GM06990 (cell line): ENCODE data around the gene HS6ST3.

Source experiments
- DNase-seq: peaks from one replicate; pipeline ENCODE4 v3.0.0-alpha.2; 2011; ENCODE audit not compliant: insufficient read length; ENCODE audit errors: extremely low read depth
- H3K27me3 ChIP-seq: replicated peaks from 2 replicates; pipeline ENCODE4 v1.6.0; 2011; ENCODE audit warnings: low read length; ENCODE audit not compliant: control insufficient read depth, insufficient read depth
- H3K36me3 ChIP-seq: 2 replicates; pipeline ENCODE4 v1.5.1; 2011; ENCODE audit warnings: low read length; ENCODE audit not compliant: control insufficient read depth, insufficient read depth
- H3K4me3 ChIP-seq: replicated peaks from 2 replicates; pipeline ENCODE4 v1.5.1; 2011; ENCODE audit warnings: low read depth, mild to moderate bottlenecking, control low read depth, low read length
- TF ChIP-seq, protein P1 (sequence below): IDR thresholded peaks from 2 replicates; pipeline ENCODE4 v1.5.1; 2011; ENCODE audit warnings: low read length, control low read depth, mild to moderate bottlenecking, inconsistent platforms; ENCODE audit not compliant: insufficient read depth, poor library complexity, severe bottlenecking

HS6ST3 gene

DNA sequence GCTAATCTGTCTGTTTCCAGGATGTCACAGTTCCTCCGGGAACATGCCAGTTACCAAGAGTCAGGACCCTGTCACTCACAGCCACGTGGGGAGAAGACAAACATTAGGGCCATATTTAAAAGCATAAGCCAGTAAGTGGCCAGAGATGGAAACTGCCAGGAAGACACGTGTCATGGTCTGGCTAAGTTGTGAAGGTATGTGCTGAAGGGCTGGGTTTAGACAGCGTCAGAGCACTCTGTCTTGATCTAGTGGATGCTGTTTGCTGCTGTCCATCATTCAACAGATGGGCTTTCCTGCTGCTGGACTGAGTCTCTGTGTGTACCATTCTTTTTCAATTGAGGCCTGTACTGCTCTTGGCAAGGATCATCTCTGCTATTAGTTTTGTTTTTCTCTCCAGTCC lies 128.6 kb downstream of the HS6ST3 start:
- Histone ChIP-seq H3K36me3 (no peaks in the 10 kb centered on the region), H3K4me3 (no peak overlapping the region), H3K27me3 (no peaks in the 10 kb centered on the region; the same call in 1 of the 2 replicates)
- DNase-seq, result no peak
- TF ChIP-seq, protein P1, sequence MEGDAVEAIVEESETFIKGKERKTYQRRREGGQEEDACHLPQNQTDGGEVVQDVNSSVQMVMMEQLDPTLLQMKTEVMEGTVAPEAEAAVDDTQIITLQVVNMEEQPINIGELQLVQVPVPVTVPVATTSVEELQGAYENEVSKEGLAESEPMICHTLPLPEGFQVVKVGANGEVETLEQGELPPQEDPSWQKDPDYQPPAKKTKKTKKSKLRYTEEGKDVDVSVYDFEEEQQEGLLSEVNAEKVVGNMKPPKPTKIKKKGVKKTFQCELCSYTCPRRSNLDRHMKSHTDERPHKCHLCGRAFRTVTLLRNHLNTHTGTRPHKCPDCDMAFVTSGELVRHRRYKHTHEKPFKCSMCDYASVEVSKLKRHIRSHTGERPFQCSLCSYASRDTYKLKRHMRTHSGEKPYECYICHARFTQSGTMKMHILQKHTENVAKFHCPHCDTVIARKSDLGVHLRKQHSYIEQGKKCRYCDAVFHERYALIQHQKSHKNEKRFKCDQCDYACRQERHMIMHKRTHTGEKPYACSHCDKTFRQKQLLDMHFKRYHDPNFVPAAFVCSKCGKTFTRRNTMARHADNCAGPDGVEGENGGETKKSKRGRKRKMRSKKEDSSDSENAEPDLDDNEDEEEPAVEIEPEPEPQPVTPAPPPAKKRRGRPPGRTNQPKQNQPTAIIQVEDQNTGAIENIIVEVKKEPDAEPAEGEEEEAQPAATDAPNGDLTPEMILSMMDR, result no peak

DNA sequence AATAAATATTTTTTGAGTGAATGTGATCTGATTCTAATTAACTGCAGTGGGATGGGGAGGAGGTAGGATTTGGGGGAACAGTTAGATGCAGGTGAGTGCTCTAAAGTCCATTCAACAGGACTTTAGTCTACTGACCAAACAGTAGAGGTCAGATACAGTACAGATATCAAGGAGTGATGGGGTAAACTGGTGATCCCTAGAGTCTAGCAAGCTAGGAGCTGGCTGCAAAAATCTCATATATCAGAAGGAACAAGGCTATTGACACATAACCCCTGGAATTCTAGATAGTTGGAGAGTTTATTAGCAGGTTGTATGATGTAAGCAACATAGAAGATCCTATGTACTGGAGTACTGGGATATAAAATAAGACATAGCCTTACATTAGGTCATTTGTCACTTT lies 131.6 kb downstream of the HS6ST3 start:
- Histone ChIP-seq H3K36me3 (no peaks in the 10 kb centered on the region), H3K4me3 (no peak overlapping the region), H3K27me3 (no peaks in the 10 kb centered on the region; the same call in 1 of the 2 replicates)
- TF ChIP-seq, protein P1, result no peak
- DNase-seq, result no peak

DNA sequence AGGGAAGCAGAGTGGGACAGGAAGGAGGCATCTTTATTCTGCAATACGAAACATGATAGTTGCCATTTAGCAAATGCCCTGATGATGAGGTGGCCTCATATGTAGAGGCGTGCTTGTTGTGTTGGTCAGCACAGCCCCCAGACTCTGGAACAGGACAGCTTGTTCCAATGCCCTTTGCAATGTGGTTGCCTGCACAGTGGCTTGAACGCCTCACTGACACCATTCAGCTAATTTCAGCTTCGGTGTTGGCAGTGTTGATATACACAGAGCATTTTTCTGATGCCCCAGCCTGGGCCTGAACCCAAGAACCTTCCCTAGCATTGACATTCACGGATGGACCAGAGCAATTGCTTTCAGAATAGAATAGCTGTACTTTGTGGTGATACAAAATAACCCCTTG lies 133.3 kb downstream of the HS6ST3 start:
- no peak for DNase-seq
- Histone ChIP-seq H3K27me3 (no peaks in the 10 kb centered on the region; the same call in 1 of the 2 replicates), H3K36me3 (no peaks in the 10 kb centered on the region), H3K4me3 (no peak overlapping the region)
- TF ChIP-seq, protein P1, result no peak

DNA sequence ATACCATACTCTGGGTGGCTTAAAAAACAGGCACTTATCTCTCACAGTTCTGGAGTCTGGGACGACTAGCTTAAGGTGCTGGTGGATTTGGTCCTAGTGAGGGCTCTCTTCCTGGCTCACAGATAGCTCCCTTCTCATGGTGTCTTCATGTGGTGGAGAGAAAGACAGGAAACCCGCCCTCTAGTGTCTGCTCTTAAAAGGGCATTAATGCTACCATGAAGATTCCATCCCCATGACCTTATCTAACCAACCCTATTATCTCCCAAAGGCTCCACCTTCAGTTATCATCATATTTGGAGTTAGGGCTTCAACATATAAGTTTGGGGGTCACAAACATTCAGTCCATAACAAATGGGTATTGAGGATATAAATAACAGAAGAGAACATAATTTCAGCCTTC lies 139.4 kb downstream of the HS6ST3 start:
- no peak for DNase-seq
- TF ChIP-seq, protein P1, result peak; percentile 60
- no peaks in the 10 kb centered on the region for H3K36me3 ChIP-seq
- H3K27me3 ChIP-seq, result no peaks in the 10 kb centered on the region
- H3K4me3 ChIP-seq, result no peak overlapping the region

DNA sequence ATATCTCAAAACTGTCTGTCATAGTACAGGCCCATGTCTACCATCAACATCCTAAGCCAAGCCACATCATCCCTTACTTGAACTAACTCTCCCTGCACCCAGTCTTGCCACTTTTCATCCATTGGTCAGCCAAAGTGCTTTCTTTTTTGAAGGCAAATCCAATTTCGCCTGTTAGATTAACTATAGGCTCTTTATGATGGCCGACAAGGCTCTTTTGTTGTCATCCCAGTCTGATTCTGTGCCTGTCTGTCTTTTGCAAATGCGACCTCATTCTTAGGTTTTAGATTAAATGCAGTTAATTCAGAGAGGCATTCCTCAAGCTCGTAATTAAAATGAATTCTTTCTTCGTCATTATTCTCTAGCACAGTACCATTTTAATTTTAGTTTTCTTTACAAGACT lies 148.3 kb downstream of the HS6ST3 start:
- TF ChIP-seq, protein P1, result no peak
- Histone ChIP-seq H3K27me3 (no peaks in the 10 kb centered on the region), H3K36me3 (no peaks in the 10 kb centered on the region), H3K4me3 (no peak overlapping the region)
- no peak for DNase-seq

DNA sequence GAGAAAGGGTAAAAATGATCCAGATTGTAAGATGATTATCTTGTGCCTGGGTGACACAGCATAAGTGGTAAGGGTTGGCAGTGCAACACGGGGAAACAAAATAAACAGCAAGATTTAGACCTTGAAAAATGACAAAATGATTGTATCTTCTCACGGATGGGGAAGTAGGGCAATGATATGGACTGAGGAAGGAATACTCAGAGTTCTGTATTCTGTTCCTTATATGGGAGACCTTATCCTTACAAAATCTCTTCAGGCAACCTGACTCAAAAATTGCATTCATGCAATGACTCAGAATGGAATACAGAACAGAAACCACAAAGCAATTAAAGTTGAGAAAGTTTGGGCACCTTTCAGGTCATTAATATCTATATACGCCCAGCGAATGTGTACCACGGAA lies 149.0 kb downstream of the HS6ST3 start:
- TF ChIP-seq, protein P1, result no peak
- DNase-seq, result no peak
- H3K4me3 ChIP-seq, result no peak overlapping the region
- no peaks in the 10 kb centered on the region for H3K36me3 ChIP-seq
- H3K27me3 ChIP-seq, result no peaks in the 10 kb centered on the region
